Hematopoietic multipotent progenitor cell (in vitro differentiated cells): Measurements from ENCODE around the gene PDZD2. TPM values are rescaled to one million over a fixed set of nuclear protein-coding genes. Genes with fewer than 3 reads are reported as not detected.
"Not testable (repeated sequence)": the region's sequence is repeated elsewhere in the genome, so short reads cannot be mapped to it uniquely, and the experiment has no call there.

ENCODE experiments used
- DNase-seq, 3 donors: peaks; one replicate each; pipeline ENCODE4 v3.0.0-alpha.2; 2011 to 2015; ENCODE audit warnings: low read depth in 2 of 3, low spot score in 2 of 3
- total RNA-seq: library from RNA; depleted of rRNA; stranded (reverse); fragments of >200 nt; gene quantifications from one replicate; pipeline ENCODE4 v1.2.3, GENCODE V29; 2012

Gene PDZD2
- total RNA-seq, result 13.5 TPM

GRCh38 chr5:31638748-31639418 lies at the start of gene PDZD2:
Gene PDZD2, plus strand, starts transcription at chr5:31639131.
- peak; percentile 30 to 84 (median 81) for DNase-seq

GRCh38 chr5:31593665-31594064 lies 45.3 kb upstream of the PDZD2 start:
- DNase-seq, result no peak

- DNase-seq, result no peak
These were observed 42.6 kb upstream of the PDZD2 start for GRCh38 chr5:31596354-31596753.

GRCh38 chr5:31598640-31599611 lies 40.0 kb upstream of the PDZD2 start:
- DNase-seq, result peak in 1 of 3 donors; percentile 37

GRCh38 chr5:31602305-31602704 lies 36.6 kb upstream of the PDZD2 start:
- not testable (repeated sequence) for DNase-seq

- DNase-seq, result no peak
These were observed 34.7 kb upstream of the PDZD2 start for GRCh38 chr5:31604240-31604639.

- DNase-seq, result no peak
These were observed 34.3 kb upstream of the PDZD2 start for GRCh38 chr5:31604644-31605043.

GRCh38 chr5:31605920-31606319 lies 33.0 kb upstream of the PDZD2 start:
- DNase-seq, result no peak

GRCh38 chr5:31607546-31607945 lies 31.4 kb upstream of the PDZD2 start:
- DNase-seq, result no peak

GRCh38 chr5:31611002-31611401 lies 27.9 kb upstream of the PDZD2 start:
- no peak for DNase-seq

GRCh38 chr5:31613651-31614050 lies 25.3 kb upstream of the PDZD2 start:
- no peak for DNase-seq

- peak in 2 of 3 donors; percentile 51 to 93 for DNase-seq
These were observed 24.5 kb upstream of the PDZD2 start for GRCh38 chr5:31614151-31615020.

- DNase-seq, result no peak
These were observed 21.1 kb upstream of the PDZD2 start for GRCh38 chr5:31617867-31618266.

- DNase-seq, result no peak
These were observed 18.9 kb upstream of the PDZD2 start for GRCh38 chr5:31620026-31620425.

- DNase-seq, result no peak
These were observed 15.7 kb upstream of the PDZD2 start for GRCh38 chr5:31623249-31623648.

- no peak for DNase-seq
These were observed 13.5 kb upstream of the PDZD2 start for GRCh38 chr5:31625394-31625793.

GRCh38 chr5:31626156-31626555 lies 12.8 kb upstream of the PDZD2 start:
- DNase-seq, result no peak

- DNase-seq, result no peak
These were observed 12.2 kb upstream of the PDZD2 start for GRCh38 chr5:31626604-31627234.

- no peak for DNase-seq
These were observed 8.0 kb upstream of the PDZD2 start for GRCh38 chr5:31630931-31631330.

GRCh38 chr5:31632460-31632859 lies 6.5 kb upstream of the PDZD2 start:
- DNase-seq, result no peak
